Activated CD4-positive, alpha-beta memory T cell treated with anti-CD3 and anti-CD28 coated beads for 36 hours (primary cell): Measurements from ENCODE around the gene PDCD1. TPM values are rescaled to one million over a fixed set of nuclear protein-coding genes. Genes with fewer than 3 reads are reported as not detected.

Experiments
- CTCF ChIA-PET: fragments of 350-600 bp; sonication (Branson Sonifier 250); formaldehyde crosslinking; loops from one replicate; lab custom pipeline; 2021; ENCODE audit warnings: antibody characterized with exemption, inconsistent platforms; lab: Charles Lee
- POLR2A ChIA-PET: fragments of 350-600 bp; sonication (Branson Sonifier 250); formaldehyde crosslinking; loops from one replicate; lab custom pipeline; 2021; ENCODE audit warnings: antibody characterized with exemption; lab: Charles Lee
- DNase-seq: peaks from one replicate; pipeline ENCODE4 v3.0.0-alpha.2; 2020
- H3K27ac Mint-ChIP-seq: one replicate; pipeline ENCODE4 v1.8.0; 2021; ENCODE audit warnings: mixed read lengths
- H3K27me3 Mint-ChIP-seq: one replicate; pipeline ENCODE4 v1.8.0; 2021; ENCODE audit warnings: mixed read lengths
- H3K36me3 Mint-ChIP-seq: one replicate; pipeline ENCODE4 v1.8.0; 2021; ENCODE audit warnings: mixed read lengths
- H3K4me1 Mint-ChIP-seq: one replicate; pipeline ENCODE4 v1.8.0; 2021; ENCODE audit warnings: low read depth, mixed read lengths
- H3K4me3 Mint-ChIP-seq: one replicate; pipeline ENCODE4 v1.8.0; 2021; ENCODE audit warnings: mild to moderate bottlenecking, mixed read lengths
- H3K9me3 Mint-ChIP-seq: one replicate; pipeline ENCODE4 v1.8.0; 2021; ENCODE audit warnings: mixed read lengths
- intact Hi-C: fragments of 100-400 bp; cut with micrococcal nuclease; formaldehyde crosslinking; loops from one replicate; pipeline ENCODE4 v1.15.1; 2023
- total RNA-seq, 2 experiments: library from RNA; stranded (reverse); gene quantifications; one replicate each; pipeline ENCODE4 v1.2.3, GENCODE V29; 2021

PDCD1 gene
- total RNA-seq, 2 experiments from 2014 or later = 47.4 to 47.6 TPM

DNA sequence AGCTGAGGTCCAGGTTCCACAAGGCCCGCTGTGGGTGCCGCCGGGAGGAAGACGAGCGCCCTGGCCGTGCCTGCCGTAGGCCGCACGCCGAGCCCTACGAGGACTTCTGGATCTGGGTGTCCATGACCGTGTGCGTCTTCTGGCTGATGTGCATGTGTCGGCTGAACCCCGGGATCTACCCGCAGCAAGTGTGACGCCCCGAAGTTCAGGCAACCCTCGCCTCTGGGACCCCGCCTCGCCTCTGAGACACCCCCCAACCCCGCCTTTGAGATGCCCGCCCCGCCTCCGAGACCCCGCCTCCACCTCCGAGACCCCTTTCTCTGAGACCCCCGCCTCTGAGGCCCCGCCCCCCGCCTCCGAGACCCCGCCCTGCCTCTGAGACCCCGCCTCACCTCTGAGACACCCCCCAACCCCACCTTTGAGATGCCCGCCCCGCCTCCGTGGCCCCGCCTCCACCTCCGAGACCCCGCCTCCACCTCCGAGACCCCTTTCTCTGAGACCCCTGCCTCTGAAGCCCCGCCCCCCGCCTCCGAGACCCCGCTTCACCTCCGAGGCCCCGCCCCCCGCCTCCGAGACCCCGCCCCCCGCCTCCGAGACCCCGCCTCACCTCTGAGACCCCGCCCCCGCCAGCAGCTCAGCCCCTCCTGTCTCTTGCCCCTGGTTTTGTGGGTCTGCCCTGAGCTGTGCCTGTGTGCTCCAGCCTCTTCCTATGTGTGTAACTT is 14.5 kb upstream of the PDCD1 start:
- Mint-ChIP-seq H3K27ac (no peak overlapping the region), H3K27me3 (no peaks in the 10 kb centered on the region), H3K4me1 (peaks cover 24% of the 10 kb centered on the region), H3K36me3 (no peaks in the 10 kb centered on the region), H3K4me3 (no peak overlapping the region), H3K9me3 (peaks cover 5% of the 10 kb centered on the region)
- ChIA-PET CTCF (interaction anchor here (1.2 kb wide), 1 partner anchor 110 kb away, joined by 3 read pairs; no protein-coding TSS in a partner anchor), POLR2A (no interaction called here)
- intact Hi-C loops = no loop called here
- DNase-seq = no peak

- Mint-ChIP-seq H3K27ac (no peak overlapping the region), H3K27me3 (no peaks in the 10 kb centered on the region), H3K4me1 (peaks cover 34% of the 10 kb centered on the region), H3K36me3 (no peaks in the 10 kb centered on the region), H3K9me3 (peaks cover 5% of the 10 kb centered on the region), H3K4me3 (no peak overlapping the region)
- ChIA-PET POLR2A (interaction anchor here (0.6 kb wide), 1 partner anchor 28 kb away, joined by 3 read pairs; no protein-coding TSS in a partner anchor), CTCF (no interaction called here)
- DNase-seq = no peak
- intact Hi-C loops = no loop called here
These were observed 13.6 kb upstream of the PDCD1 start for GRCh38 chr2:241872313-241872642.

- CTCF ChIA-PET = no interaction called here
- intact Hi-C loops = no loop called here
- Mint-ChIP-seq H3K9me3 (peaks cover 5% of the 10 kb centered on the region), H3K36me3 (no peaks in the 10 kb centered on the region), H3K4me3 (no peak overlapping the region), H3K4me1 (peaks cover 39% of the 10 kb centered on the region), H3K27me3 (no peaks in the 10 kb centered on the region), H3K27ac (no peak overlapping the region)
- DNase-seq = no peak
- POLR2A ChIA-PET = interaction anchor here (0.6 kb wide), 1 partner anchor 28 kb away, joined by 3 read pairs; no protein-coding TSS in a partner anchor
These were observed 13.0 kb upstream of the PDCD1 start for GRCh38 chr2:241871538-241872312.

DNA sequence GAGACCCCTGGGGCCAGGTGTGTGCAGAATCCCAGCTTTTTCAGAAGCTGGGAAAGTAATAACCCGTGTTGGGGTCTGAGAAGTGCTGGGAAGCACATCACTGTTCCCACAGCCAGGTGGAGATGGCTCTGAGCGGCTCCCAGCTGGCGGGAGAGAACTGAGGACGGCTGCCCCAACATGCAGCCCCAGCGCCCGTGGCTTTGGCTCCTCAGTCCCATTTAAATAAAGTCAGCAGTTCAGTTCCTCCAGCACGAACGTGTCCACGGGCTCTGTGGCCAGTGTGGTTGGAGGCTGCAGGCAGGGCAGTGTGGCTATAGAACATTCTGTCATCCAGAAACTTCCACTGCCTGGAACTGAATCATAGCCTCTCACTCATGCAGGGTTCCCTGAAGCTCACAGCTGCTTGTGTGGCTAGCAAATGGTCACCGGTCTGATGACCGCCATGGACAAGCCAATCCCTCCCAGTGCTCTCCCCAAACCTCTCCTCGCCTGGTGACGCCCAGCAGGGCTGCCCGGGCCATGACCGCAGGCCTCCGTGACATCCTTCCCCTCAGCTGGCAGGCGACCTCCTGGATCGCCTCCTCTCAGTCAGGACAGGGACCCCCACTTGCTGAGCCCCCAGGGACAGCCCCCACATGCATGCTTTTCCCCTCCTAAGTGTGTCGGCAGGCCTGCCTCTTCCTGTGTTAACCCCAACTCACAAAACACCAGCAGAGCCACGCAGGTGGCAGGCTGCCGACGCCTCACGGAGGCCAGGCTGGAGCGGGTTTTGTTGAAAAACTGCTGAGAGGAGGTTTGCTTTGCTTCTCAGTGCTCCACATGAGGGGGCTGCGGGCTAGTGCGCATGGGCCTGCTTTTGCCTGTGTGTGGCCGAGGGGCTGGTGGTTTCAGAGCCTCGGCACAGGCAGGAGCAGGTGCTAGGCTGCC is 12.2 kb upstream of the PDCD1 start:
- Mint-ChIP-seq H3K4me1 (peaks cover 40% of the 10 kb centered on the region), H3K36me3 (no peaks in the 10 kb centered on the region), H3K9me3 (peaks cover 5% of the 10 kb centered on the region), H3K4me3 (no peak overlapping the region), H3K27ac (no peak overlapping the region), H3K27me3 (no peaks in the 10 kb centered on the region)
- no peak for DNase-seq
- intact Hi-C loops = no loop called here
- CTCF ChIA-PET = no interaction called here
- POLR2A ChIA-PET = no interaction called here

GRCh38 chr2:241870081-241870541 is 11.4 kb upstream of the PDCD1 start:
- Mint-ChIP-seq H3K27me3 (no peaks in the 10 kb centered on the region), H3K4me3 (no peak overlapping the region), H3K4me1 (peaks cover 44% of the 10 kb centered on the region), H3K27ac (no peak overlapping the region), H3K36me3 (no peaks in the 10 kb centered on the region), H3K9me3 (peaks cover under 1% of the 10 kb centered on the region)
- no peak for DNase-seq
- intact Hi-C loops = no loop called here
- ChIA-PET POLR2A (no interaction called here), CTCF (no interaction called here)

GRCh38 chr2:241869087-241869961 is 10.6 kb upstream of the PDCD1 start, which contains the start of gene RTP5:
Gene RTP5 (plus strand): TSS chr2:241869729. CDS start chr2:241869757, 28 bp downstream.
- POLR2A ChIA-PET = interaction anchor here (1.3 to 2.0 kb wide), 2 partner anchors 10 to 25 kb away, joined by 5 to 19 read pairs; partner anchors contain the start of gene PDCD1
- no peaks in the 10 kb centered on the region for H3K9me3 Mint-ChIP-seq
- DNase-seq = no peak
- no peak within 1 kb of the TSS for H3K27ac Mint-ChIP-seq
- CTCF ChIA-PET = interaction anchor here (0.8 to 2.9 kb wide), 10 partner anchors 9 to 251 kb away, joined by 3 to 36 read pairs (median 6); partner anchors contain the start of genes D2HGDH, DTYMK and ING5
- intact Hi-C loops = no loop called here
- no peak within 1 kb of the TSS for H3K4me3 Mint-ChIP-seq
- H3K36me3 Mint-ChIP-seq = no peaks in the 10 kb centered on the region
- H3K27me3 Mint-ChIP-seq = peaks cover 2% of the 10 kb centered on the region
- H3K4me1 Mint-ChIP-seq = peaks cover 51% of the 10 kb centered on the region

DNA sequence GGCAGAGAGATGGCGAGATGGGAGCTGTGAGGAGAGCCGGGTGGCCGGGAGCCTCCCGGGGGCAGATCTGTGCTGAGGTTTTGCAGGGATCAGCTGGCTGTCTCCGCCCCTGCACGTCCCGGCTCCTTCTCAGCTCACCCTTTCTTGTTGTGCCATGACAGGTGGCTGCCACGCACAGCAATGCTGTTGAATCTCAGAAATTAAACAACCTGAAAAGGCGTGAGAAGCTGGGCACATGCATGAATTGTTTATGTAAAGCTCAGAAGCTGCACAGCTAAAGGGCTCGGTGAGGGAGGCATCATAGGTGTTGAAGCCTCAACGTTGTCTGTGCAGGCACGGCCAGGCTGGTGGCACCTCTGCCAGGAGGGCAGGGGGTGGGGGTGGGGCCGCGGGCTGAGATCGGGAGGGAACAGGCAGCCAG is 10.0 kb upstream of the PDCD1 start:
- no peak overlapping the region for H3K27ac Mint-ChIP-seq
- ChIA-PET POLR2A (interaction anchor here (1.3 to 2.0 kb wide), 3 partner anchors 9 to 168 kb away, joined by 5 to 19 read pairs (median 5); partner anchors contain the start of gene PDCD1), CTCF (interaction anchor here (0.8 to 2.9 kb wide), 10 partner anchors 9 to 250 kb away, joined by 3 to 36 read pairs (median 6); partner anchors contain the start of genes D2HGDH, DTYMK and ING5)
- H3K27me3 Mint-ChIP-seq = peaks cover 4% of the 10 kb centered on the region
- H3K4me1 Mint-ChIP-seq = peaks cover 57% of the 10 kb centered on the region
- no peaks in the 10 kb centered on the region for H3K36me3 Mint-ChIP-seq
- H3K4me3 Mint-ChIP-seq = no peak overlapping the region
- DNase-seq = no peak
- H3K9me3 Mint-ChIP-seq = no peaks in the 10 kb centered on the region
- intact Hi-C loops = no loop called here

GRCh38 chr2:241867776-241868420 is 9.2 kb upstream of the PDCD1 start:
- POLR2A ChIA-PET = interaction anchor here (0.6 to 2.0 kb wide), 4 partner anchors 9 to 181 kb away, joined by 3 to 19 read pairs (median 5); partner anchors contain the start of genes DTYMK and PDCD1
- H3K4me3 Mint-ChIP-seq = no peak overlapping the region
- no peaks in the 10 kb centered on the region for H3K9me3 Mint-ChIP-seq
- peaks cover 62% of the 10 kb centered on the region for H3K4me1 Mint-ChIP-seq
- peak; percentile 74 for DNase-seq
- intact Hi-C loops = no loop called here
- no peak overlapping the region for H3K27ac Mint-ChIP-seq
- peaks cover 4% of the 10 kb centered on the region for H3K27me3 Mint-ChIP-seq
- CTCF ChIA-PET = interaction anchor here (1.2 to 2.9 kb wide), 6 partner anchors 8 to 166 kb away, joined by 5 to 36 read pairs (median 8); partner anchors contain the start of genes D2HGDH and ING5
- H3K36me3 Mint-ChIP-seq = no peaks in the 10 kb centered on the region

DNA sequence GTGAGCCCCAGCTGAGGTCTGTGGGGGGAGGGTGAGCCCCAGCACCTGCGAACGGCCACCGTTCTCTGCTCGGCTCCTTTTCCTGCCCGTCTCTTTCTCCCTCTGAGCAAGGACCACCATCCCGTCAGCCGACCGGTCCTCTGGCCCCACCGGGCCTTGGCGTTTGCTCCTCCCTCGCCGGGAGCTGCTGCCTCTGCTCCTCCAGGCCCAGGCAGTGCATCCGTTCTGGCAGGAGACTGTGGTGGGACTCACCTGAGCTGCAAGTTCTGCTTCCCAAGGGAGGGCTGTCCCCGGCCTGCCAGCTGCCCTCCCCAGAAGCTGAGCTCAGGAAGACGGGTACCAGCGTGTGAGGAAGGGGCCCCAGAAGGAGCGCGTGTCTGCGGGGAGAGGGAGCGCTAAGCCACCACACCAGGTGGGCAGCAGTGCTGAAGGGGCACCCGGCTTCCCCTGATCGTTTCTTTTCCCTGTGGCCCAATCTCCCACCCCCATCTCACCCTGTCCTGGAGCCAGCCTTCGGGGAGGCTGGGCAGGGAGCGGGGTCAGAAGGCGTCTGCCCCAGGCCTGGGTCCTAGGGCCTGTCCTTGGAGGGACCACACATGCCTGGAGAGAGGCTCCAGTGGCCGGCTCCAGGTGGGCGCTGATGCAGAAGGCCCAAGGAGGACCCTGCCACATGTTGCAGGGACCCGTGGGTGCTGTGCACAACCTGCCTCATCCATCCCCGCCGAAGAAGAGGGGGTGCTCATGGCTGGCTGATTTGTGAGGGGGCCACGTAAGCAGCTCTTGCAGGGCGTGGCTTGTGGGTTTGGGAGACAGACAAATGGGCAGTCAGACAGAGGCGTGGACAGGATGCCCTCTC is 8.3 kb upstream of the PDCD1 start:
- DNase-seq = no peak
- H3K27ac Mint-ChIP-seq = no peak overlapping the region
- peaks cover 71% of the 10 kb centered on the region for H3K4me1 Mint-ChIP-seq
- H3K27me3 Mint-ChIP-seq = peaks cover 4% of the 10 kb centered on the region
- ChIA-PET POLR2A (interaction anchor here (0.6 to 1.7 kb wide), 5 partner anchors 22 to 181 kb away, joined by 3 to 5 read pairs (median 3); partner anchors contain the start of gene DTYMK), CTCF (interaction anchor here (0.8 to 2.9 kb wide), 3 partner anchors 7 to 32 kb away, joined by 4 to 36 read pairs (median 14); no protein-coding TSS in a partner anchor)
- H3K4me3 Mint-ChIP-seq = no peak overlapping the region
- intact Hi-C loops = no loop called here
- H3K36me3 Mint-ChIP-seq = no peaks in the 10 kb centered on the region
- H3K9me3 Mint-ChIP-seq = no peaks in the 10 kb centered on the region
